Mesothelial cell of epicardium (in vitro differentiated cells): ENCODE measurements around the gene XPO1. TPM values are rescaled to one million over a fixed set of nuclear protein-coding genes. Genes with fewer than 3 reads are reported as not detected.
"Not testable (repeated sequence)": the region's sequence is repeated elsewhere in the genome, so short reads cannot be mapped to it uniquely, and the experiment has no call there.

Experiments used
- DNase-seq, 2 experiments: peaks; one replicate each; pipeline ENCODE4 v3.0.0; 2021; ENCODE audit warnings: low spot score in 2 of 2; ENCODE audit not compliant: unreplicated experiment in 2 of 2
- H3K27ac Mint-ChIP-seq: 2 replicates; pipeline ENCODE4 v1.8.0; 2021; ENCODE audit warnings: mixed read lengths
- H3K27me3 Mint-ChIP-seq: 2 replicates; pipeline ENCODE4 v1.8.0; 2021; ENCODE audit warnings: low read depth, mixed read lengths
- H3K36me3 Mint-ChIP-seq: 2 replicates; pipeline ENCODE4 v1.8.0; 2021; ENCODE audit warnings: mixed read lengths
- H3K4me1 Mint-ChIP-seq: 2 replicates; pipeline ENCODE4 v1.8.0; 2021; ENCODE audit warnings: mixed read lengths
- H3K4me3 Mint-ChIP-seq: 2 replicates; pipeline ENCODE4 v1.8.0; 2021; ENCODE audit warnings: mild to moderate bottlenecking, moderate library complexity, mixed read lengths
- H3K9me3 Mint-ChIP-seq: 2 replicates; pipeline ENCODE4 v1.8.0; 2021; ENCODE audit warnings: mixed read lengths
- CTCF ChIP-seq: fragments of 200-600 bp; sonication (generic); IDR thresholded peaks from one replicate; pipeline ENCODE4 v1.5.0; 2021; ENCODE audit warnings: antibody characterized with exemption; ENCODE audit not compliant: unreplicated experiment
- total RNA-seq: library from RNA; stranded (reverse); gene quantifications from 3 replicates; pipeline ENCODE4 v1.2.1, GENCODE V29; 2021

Gene XPO1
- 197 to 219 TPM (median 214 TPM) in 3 replicates for total RNA-seq

- TF ChIP-seq CTCF = no peak
- peaks cover 31% of the 10 kb centered on the region for H3K4me1 Mint-ChIP-seq
- no peaks in the 10 kb centered on the region for H3K9me3 Mint-ChIP-seq
- H3K27me3 Mint-ChIP-seq = no peaks in the 10 kb centered on the region
- no peaks in the 10 kb centered on the region for H3K36me3 Mint-ChIP-seq
- H3K27ac Mint-ChIP-seq = peak within 1 kb of the TSS; percentile 100
- H3K4me3 Mint-ChIP-seq = peak within 1 kb of the TSS; percentile 90
- peak; percentile 100 for DNase-seq
Observed at GRCh38 chr2:61538200-61538919, at the start of gene XPO1. Gene XPO1 (minus strand): TSS chr2:61538356. CDS start chr2:61533897, 4,459 bp downstream.

- DNase-seq, H3K36me3 Mint-ChIP-seq, H3K9me3 Mint-ChIP-seq, H3K4me3 Mint-ChIP-seq, H3K27me3 Mint-ChIP-seq, H3K4me1 Mint-ChIP-seq, H3K27ac Mint-ChIP-seq: not testable (repeated sequence)
Observed at GRCh38 chr2:61586928-61587327, 48.8 kb upstream of the XPO1 start.

GRCh38 chr2:61585383-61585782, 47.2 kb upstream of the XPO1 start:
- H3K4me1 Mint-ChIP-seq = no peaks in the 10 kb centered on the region
- H3K36me3 Mint-ChIP-seq = no peaks in the 10 kb centered on the region
- no peak for DNase-seq
- H3K27ac Mint-ChIP-seq = no peak overlapping the region
- H3K4me3 Mint-ChIP-seq = no peak overlapping the region
- no peaks in the 10 kb centered on the region for H3K9me3 Mint-ChIP-seq
- no peaks in the 10 kb centered on the region for H3K27me3 Mint-ChIP-seq
- TF ChIP-seq CTCF = no peak

DNA sequence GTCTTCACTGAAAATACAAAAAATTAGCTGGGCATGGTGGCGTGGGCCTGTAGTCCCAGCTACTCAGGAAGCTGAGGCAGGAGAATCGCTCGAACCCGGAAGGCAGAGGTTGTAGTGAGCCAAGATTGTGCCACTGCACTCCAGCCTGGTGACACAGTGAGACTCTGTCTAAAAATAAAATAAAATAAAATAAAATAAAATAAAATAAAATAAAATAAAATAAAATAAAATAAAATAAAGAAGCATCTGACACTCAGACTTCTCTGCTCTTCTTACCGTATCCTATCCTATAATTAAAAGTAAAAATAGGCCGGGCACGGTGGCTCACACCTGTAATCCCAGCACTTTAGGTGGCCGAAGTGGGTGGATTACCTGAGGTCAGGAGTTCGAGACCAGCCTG, 46.2 kb upstream of the XPO1 start:
- H3K9me3 Mint-ChIP-seq, DNase-seq, H3K36me3 Mint-ChIP-seq, H3K4me3 Mint-ChIP-seq, H3K4me1 Mint-ChIP-seq, H3K27ac Mint-ChIP-seq, H3K27me3 Mint-ChIP-seq: not testable (repeated sequence)

DNA sequence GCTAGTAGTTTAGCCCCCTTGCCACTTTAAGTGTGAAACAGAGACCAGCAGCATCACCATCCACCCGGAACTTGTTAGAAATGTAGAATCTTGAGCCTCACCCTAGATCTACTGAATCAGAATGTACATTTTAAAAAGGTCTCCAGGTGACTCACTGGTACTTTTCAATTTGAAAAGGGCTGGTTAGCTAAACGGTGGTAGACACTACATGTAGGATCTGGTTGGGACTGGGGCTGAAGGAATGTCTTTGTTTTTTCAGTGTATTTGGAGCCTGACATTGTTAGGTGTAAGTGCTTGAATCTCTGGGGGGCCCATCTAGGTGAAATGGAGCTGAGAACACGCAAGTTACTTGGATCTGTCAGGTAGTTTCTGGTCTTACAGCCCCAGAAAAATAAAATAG, 44.0 kb upstream of the XPO1 start:
- TF ChIP-seq CTCF = no peak
- Mint-ChIP-seq H3K27ac (no peak overlapping the region), H3K4me1 (no peaks in the 10 kb centered on the region), H3K9me3 (no peaks in the 10 kb centered on the region), H3K4me3 (no peak overlapping the region), H3K27me3 (no peaks in the 10 kb centered on the region), H3K36me3 (no peaks in the 10 kb centered on the region)
- DNase-seq = no peak

DNA sequence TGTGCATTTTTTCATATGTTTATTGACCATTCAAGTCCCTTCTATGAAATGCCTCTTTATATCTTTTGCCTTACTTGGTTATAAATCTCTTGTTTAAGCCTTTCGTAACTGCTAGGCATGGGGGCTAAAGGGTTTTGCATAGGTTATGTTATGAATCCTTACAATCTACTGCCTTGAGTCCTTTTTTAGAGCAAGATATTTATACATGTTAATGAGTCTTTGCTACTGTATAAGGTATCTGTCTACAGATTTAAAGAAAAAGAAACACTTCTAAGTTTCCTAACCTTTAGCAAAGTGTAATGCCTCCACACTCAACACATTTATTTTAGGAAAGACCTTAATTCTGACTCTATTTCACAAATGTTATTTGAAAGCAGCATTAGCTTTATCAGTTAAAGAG, 43.6 kb upstream of the XPO1 start:
- Mint-ChIP-seq H3K27ac (no peak overlapping the region), H3K36me3 (no peaks in the 10 kb centered on the region), H3K27me3 (no peaks in the 10 kb centered on the region), H3K4me1 (no peaks in the 10 kb centered on the region), H3K9me3 (no peaks in the 10 kb centered on the region), H3K4me3 (no peak overlapping the region)
- no peak for DNase-seq
- TF ChIP-seq CTCF = no peak

GRCh38 chr2:61575447-61575859, 37.3 kb upstream of the XPO1 start:
- no peak for TF ChIP-seq CTCF
- Mint-ChIP-seq H3K36me3 (no peaks in the 10 kb centered on the region), H3K27ac (no peak overlapping the region), H3K4me3 (no peak overlapping the region), H3K9me3 (peaks cover 4% of the 10 kb centered on the region), H3K27me3 (no peaks in the 10 kb centered on the region), H3K4me1 (peaks cover 2% of the 10 kb centered on the region)
- no peak for DNase-seq
